NCI-H345 (cell line): ENCODE measurements around the gene ZNF135.

Experiments
- DNase-seq: peaks from one replicate; lab custom pipeline; 2025; lab: John Stamatoyannopoulos, UW

The ZNF135 gene

GRCh38 chr19:58093071-58093470 is 34.0 kb downstream of the ZNF135 start:
- DNase-seq, result no peak

GRCh38 chr19:58095328-58095727 is 36.2 kb downstream of the ZNF135 start:
- DNase-seq, result no peak

GRCh38 chr19:58096884-58097283 is 37.8 kb downstream of the ZNF135 start:
- no peak for DNase-seq

- no peak for DNase-seq
These were observed 38.3 kb downstream of the ZNF135 start for GRCh38 chr19:58097349-58097748.

- peak; percentile 96 for DNase-seq
These were observed 38.9 kb downstream of the ZNF135 start, which contains the start of gene ZSCAN18 for GRCh38 chr19:58097781-58098681. ZSCAN18 (minus strand) TSS chr19:58098231; CDS start chr19:58090267, 7,964 bp downstream.

- no peak for DNase-seq
These were observed 39.6 kb downstream of the ZNF135 start for GRCh38 chr19:58098682-58098998.

GRCh38 chr19:58107778-58108545 is 48.9 kb downstream of the ZNF135 start:
- no peak for DNase-seq

- DNase-seq, result no peak
These were observed 49.4 kb downstream of the ZNF135 start for GRCh38 chr19:58108546-58108817.

GRCh38 chr19:58117841-58118575 is 58.9 kb downstream of the ZNF135 start:
- DNase-seq, result no peak

- no peak for DNase-seq
These were observed 60.1 kb downstream of the ZNF135 start for GRCh38 chr19:58118979-58119733.
